ENCODE measurements around the gene EXOC6B.

- TF ChIP-seq CTCF (IDR thresholded peaks at IDR 0.05; ENCODE audit: control extremely low read depth in 1 of 3, insufficient read depth in 1 of 3, low read depth in 1 of 3, low read length in 3 of 3) (no peak), CEBPB (IDR thresholded peaks at IDR 0.05; ENCODE audit: low read depth, low read length) (no peak), EP300 (IDR thresholded peaks at IDR 0.05; ENCODE audit: borderline replicate concordance in 1 of 2, low read depth in 2 of 2, low read length in 2 of 2) (no peak)
These were observed 44.4 kb downstream of the EXOC6B start for GRCh38 chr2:72781480-72781879.
